22Rv1 (cell line): ENCODE data around the gene ZNF135.

ENCODE experiments used
- H3K27ac ChIP-seq: fragments of 450-650 bp; 2 replicates; pipeline ENCODE4 v1.5.1; 2017
- CTCF ChIP-seq: fragments of 450-650 bp; IDR thresholded peaks from 2 replicates; pipeline ENCODE4 v1.5.1; 2017; ENCODE audit warnings: mild to moderate bottlenecking
- ZFX ChIP-seq: fragments of 450-650 bp; IDR thresholded peaks from 2 replicates; pipeline ENCODE4 v1.6.1; 2017; ENCODE audit warnings: antibody characterized with exemption, borderline replicate concordance

The ZNF135 gene

GRCh38 chr19:58086825-58087710 lies 28.0 kb downstream of the ZNF135 start:
- no peak overlapping the region for H3K27ac ChIP-seq
- TF ChIP-seq ZFX: no peak

GRCh38 chr19:58088521-58089052 lies 29.5 kb downstream of the ZNF135 start:
- no peak for TF ChIP-seq CTCF
- no peak for TF ChIP-seq ZFX
- no peak overlapping the region for H3K27ac ChIP-seq

DNA sequence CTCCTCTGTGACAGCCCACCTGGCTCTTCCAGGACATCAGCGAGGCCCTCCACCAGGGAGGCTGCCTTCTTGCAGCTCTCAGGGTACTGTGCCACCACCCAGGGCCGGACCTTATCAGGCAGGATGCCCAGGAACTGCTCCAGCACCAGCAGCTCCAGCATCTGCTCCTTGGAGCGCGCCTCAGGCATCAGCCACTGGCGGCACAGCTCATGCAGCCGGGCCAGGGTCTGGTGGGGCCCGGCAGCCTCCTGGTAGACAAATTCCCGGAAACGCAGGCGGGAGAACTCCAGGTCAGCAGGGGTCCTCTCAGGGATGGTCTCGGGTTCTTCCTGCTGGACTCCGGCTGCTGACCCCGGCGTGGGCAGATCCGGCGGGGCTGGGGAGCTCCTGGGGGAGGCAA lies 30.8 kb downstream of the ZNF135 start:
- TF ChIP-seq ZFX: no peak
- TF ChIP-seq CTCF: no peak
- no peak overlapping the region for H3K27ac ChIP-seq

- TF ChIP-seq ZFX: no peak
- TF ChIP-seq CTCF: no peak
- H3K27ac ChIP-seq: no peak overlapping the region
Measured at GRCh38 chr19:58091251-58091995, 32.3 kb downstream of the ZNF135 start.

GRCh38 chr19:58093071-58093470 lies 34.0 kb downstream of the ZNF135 start:
- H3K27ac ChIP-seq: no peak overlapping the region
- no peak for TF ChIP-seq CTCF
- no peak for TF ChIP-seq ZFX

GRCh38 chr19:58095328-58095727 lies 36.2 kb downstream of the ZNF135 start:
- no peak for TF ChIP-seq CTCF
- no peak for TF ChIP-seq ZFX
- no peak overlapping the region for H3K27ac ChIP-seq

GRCh38 chr19:58096884-58097283 lies 37.8 kb downstream of the ZNF135 start:
- TF ChIP-seq ZFX (no peak), CTCF (no peak)
- no peak overlapping the region for H3K27ac ChIP-seq
